Prostate gland (tissue), 2 donors: Measurements from ENCODE around the gene RAD23B.

Experiments used
- POLR2A ChIP-seq: fragments of 450-650 bp; IDR thresholded peaks from one replicate; pipeline ENCODE4 v1.6.1; 2016; ENCODE audit warnings: antibody characterized with exemption, mild to moderate bottlenecking
- TF ChIP-seq, protein P1 (sequence below), 4 experiments: fragments of 200-600 bp in 2 of 4; fragments of 450-650 bp in 2 of 4; sonication (generic) in 2 of 4; IDR thresholded peaks; 1 replicate in 3 of 4; 2 replicates in 1 of 4; pipeline ENCODE4 v1.5.1; 2016 to 2019; ENCODE audit warnings: antibody characterized with exemption in 4 of 4, mild to moderate bottlenecking in 2 of 4, moderate library complexity in 2 of 4

DNA sequence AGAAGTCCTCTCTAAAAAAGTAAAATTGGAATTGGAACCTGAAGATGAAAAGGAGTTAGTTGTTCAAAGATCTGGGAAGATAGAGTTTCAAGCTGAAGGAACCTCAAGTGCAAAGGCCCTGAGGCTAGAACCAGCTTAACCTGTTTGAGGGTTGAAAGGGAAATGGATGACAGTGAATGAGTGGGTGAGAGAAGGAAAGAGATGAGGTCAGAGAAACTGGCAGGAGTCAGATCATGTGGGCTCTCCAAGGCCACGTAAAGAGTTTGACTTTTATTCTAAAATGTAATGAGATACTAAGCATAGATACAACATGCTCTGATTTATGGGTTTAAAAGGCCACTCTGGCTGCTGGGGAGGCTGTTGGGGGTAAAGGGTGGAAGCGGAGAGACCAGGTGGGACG lies 2.5 kb upstream of the RAD23B start:
- TF ChIP-seq, protein P1, sequence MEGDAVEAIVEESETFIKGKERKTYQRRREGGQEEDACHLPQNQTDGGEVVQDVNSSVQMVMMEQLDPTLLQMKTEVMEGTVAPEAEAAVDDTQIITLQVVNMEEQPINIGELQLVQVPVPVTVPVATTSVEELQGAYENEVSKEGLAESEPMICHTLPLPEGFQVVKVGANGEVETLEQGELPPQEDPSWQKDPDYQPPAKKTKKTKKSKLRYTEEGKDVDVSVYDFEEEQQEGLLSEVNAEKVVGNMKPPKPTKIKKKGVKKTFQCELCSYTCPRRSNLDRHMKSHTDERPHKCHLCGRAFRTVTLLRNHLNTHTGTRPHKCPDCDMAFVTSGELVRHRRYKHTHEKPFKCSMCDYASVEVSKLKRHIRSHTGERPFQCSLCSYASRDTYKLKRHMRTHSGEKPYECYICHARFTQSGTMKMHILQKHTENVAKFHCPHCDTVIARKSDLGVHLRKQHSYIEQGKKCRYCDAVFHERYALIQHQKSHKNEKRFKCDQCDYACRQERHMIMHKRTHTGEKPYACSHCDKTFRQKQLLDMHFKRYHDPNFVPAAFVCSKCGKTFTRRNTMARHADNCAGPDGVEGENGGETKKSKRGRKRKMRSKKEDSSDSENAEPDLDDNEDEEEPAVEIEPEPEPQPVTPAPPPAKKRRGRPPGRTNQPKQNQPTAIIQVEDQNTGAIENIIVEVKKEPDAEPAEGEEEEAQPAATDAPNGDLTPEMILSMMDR (IDR thresholded peaks at IDR 0.05) = no peak
- TF ChIP-seq POLR2A = no peak
